GM18526 (cell line): ENCODE measurements around the gene SRC.

Experiments used
- POLR2A ChIP-seq: IDR thresholded peaks from 3 replicates; pipeline ENCODE4 v1.6.1; 2011; ENCODE audit not compliant: insufficient read length; ENCODE audit errors: extremely low read depth

SRC gene

DNA sequence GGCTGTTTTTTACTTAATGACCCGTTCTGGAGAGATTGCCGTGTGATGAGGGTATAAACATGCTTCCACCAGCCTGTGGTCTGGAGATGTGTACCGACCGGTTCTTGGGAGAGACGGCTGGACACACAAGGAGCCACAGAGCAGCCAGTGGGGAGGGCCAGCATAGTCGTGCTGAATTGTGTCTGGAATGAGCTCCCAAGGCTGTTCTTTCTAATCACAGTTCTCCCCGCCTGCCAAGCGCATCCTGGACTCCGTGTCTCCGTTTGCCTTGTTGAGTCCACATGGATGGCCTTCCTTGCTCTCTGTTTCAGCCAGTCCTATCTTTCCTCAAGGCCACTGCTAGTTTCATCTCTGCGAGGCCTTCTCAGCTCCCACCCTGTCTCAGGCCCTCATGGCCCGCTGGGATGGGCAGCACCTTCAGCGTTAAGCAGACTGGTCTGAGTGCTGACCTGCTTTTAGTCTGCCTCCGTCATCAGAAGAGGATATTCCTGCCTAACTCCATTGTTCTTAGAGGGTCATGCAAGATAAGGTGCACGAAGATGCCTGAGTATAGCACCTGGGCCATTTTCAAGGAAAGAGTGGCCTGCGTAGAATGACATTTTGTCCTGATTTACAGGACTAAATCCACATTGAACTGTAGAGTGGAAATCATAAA, 35.9 kb upstream of the SRC start:
- TF ChIP-seq POLR2A, result no peak

DNA sequence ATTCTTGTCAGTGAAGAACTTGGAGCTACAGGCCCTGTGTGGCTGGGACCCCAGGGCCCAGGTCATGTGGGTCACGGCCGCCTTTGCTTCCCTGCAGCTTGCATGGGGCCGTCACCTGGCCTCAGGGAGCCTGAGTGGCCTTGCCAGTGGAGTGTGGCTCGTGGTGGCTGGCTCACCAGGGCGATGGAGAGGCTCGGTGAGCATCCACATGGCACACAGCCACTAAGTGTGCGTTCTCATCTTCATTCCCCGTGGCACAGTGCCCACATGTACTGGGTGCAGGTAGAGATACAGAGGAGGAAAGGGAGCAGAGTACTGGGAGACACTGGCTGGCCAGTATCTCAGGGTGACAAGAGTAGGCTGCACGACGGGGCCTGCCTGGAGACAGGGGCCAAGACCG, 35.0 kb upstream of the SRC start:
- no peak for TF ChIP-seq POLR2A

DNA sequence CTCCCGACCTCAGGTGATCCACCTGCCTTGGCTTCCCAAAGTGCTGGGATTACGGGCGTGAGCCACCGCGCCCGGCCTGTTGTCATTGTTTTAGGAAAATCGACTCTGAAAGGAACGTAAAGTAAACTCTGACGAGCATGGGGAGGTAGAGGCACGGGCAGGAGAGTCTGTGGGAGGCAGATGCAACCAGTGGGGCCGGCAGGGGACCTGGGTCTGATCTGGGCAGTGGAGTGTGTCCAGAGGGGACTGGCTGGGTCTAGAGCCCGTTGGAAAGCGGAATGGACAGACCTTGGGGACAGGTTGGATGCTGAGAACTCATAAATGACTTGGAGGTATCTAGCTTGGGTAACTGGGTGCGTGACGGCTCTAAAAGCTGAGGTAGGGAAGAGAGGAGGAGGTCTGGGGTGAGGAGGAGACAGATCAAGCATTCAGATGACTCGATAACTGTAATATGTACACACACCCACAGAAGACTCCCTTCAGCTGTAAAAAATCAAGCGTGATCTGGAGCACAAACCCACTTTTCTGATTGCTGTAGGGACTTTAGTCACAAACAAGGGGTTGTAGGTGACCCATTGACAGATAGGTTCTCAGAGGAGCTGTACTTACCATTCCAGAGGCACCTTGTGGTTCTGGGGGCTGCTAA, 34.1 kb upstream of the SRC start:
- no peak for TF ChIP-seq POLR2A

DNA sequence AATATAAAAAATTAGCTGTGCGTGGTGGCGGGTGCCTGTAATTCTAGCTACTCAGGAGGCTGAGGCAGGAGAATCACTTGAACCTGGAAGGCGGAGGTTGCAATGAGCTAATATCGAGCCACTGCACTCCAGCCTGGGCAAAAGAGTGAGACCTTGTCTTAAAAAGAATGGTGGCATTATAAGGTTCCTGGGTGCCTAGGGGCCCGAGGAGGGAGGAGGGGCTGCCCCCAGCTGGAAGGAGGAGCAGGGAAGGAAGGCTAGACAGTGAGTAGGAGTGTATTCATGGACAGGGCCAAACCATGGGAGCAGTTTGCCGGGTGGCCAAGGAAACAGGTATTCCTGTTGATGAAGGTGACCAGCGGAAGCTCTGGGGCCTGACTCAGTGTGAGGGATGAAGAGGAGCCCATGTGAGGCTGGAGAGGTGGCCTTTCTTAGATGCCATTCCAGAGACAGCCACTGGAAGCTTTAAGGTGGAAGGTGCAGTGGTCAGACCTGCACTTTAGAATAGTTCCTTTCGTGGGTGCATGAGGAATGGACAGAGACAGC, 32.3 kb upstream of the SRC start:
- TF ChIP-seq POLR2A, result no peak

DNA sequence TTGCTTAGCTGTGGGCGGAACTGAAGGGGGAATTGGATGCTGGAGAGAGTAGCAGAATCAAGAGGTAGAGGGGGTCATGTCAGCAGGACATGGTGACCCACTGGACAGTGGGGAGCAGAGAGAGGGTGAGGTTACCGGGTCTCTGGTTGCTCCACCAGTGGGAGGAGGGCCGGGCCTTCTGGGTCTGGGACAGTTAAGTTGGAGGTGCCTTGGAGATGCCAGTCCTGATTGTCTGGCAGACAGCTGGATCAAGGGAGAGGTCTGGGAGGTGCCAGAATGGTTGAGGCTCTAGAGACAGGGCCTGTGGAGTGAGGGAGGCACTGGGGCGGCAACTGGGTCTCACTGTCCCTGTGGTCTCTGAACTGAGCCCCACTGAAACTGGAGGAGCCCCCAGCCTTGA, 31.8 kb upstream of the SRC start:
- TF ChIP-seq POLR2A, result no peak

DNA sequence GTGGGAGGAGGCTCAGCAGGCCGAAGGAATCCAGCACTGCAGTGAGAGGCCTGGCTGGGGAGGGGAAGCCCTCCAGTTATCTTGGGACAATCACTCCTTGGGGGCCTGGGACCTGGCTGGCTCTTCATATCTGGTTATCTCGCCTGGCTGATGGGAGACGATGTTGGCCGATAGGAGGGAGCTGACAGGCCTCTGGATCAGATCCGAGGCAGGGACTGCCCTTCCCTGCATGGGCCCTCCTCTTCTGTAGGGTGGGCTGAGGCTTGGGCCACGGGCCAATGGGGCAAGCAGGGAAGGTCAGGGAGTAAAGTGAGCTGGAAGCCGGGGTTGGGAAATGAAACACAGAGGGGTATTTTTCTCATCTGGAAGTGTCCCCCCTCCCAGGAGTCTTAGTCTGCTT, 31.3 kb upstream of the SRC start:
- TF ChIP-seq POLR2A, result no peak

DNA sequence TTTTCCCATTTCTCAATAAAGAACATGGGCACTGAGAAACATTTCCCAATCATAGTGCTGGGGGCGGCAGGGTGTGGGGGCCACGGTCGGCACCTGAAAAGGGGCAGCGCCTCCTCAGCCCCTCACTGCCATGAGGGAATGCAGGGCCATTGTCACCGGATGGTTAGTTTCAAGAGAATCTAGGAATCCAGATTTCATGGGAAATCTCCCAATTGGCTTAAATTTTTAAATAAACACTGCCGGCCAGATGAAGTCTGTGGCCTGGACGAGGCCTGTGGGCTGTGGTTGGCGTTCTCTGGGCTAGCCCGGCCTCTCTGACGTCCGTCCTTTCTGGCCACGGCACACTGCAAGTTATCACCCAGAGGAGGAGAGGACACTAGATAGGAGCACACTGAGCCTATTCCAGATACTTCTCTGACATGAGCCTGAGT, 30.9 kb upstream of the SRC start:
- no peak for TF ChIP-seq POLR2A

DNA sequence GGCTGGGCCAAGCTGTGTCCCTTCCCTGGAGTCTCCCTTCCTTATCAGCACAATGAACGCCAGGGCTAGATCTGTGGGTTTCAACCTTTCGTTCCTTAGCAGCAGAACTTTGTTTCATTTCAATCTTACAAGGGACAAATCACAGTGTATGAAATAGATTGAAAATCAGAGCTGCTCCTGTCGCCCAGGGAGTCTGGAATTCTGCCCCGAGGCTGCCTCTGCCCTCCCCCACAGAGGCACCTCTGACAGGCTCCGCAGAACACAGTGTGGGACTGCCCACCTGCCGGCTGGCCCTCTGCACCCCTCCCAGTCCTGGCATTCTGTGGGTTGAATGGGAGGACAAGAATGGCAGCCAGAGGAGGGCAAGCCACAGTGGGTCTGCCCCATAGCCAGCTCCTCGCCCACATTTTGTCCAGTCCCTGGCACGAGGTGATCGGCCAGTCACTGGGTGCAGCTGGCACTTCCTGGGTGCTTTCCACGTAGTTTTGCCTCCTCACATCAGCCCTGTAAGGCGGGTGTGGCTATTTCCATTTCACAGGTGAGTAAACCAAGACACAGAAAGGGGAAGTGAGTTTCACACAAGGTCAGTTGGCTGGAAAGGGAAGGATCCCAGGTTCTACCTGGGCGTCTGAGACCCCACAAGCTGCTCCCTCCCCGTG, 30.4 kb upstream of the SRC start:
- peak; percentile 26 for TF ChIP-seq POLR2A

DNA sequence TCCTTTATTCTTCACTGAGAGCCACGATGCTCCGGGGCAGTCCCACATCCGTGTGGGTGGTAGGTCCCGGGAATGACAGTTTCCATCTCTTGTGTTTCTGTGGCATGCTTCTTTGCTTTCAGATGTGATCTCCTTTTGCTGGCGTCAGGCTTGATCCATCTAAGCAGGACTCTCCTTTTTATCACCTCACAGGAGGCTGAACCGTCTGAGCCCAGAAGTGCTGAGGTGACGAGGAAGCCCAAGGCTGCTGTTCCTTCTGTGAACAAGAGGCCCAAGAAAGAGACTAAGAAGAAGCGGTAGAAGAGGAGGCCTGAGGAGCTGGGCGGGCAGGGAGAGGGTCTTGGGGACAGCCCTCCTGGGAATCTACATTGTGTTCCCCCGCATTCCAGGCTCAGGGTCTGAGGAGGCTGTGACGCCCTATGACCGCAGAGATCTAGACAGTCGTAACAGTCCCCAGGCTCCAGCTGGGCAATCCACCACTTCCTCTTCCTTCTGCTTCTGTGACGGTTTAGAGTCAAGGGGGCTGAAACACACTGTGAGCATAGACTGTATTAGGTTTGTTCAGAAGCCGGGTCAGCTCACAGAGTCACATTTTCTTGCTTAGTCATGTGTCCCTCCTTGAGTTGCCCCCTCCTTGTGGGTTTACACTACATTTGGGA, 29.7 kb upstream of the SRC start:
- TF ChIP-seq POLR2A, result no peak

DNA sequence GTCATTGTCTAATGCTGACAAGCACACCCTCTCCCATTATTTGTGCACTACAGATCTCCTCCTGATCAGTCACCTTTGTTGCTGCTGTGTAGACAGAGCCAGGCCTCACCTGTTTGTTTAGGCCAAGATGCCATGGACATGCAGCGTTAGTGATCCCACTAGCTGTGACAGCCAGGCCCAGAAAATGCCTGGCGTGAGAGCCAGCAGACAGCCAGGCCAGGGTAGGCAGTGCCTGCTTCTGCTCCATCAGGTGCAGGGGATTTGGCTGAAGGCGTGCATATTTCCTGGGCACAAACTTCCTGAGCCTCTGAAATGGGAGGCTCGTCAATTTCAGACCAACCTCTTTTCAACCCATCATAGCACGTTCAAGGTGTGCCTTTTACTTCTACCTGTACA, 29.2 kb upstream of the SRC start:
- no peak for TF ChIP-seq POLR2A

DNA sequence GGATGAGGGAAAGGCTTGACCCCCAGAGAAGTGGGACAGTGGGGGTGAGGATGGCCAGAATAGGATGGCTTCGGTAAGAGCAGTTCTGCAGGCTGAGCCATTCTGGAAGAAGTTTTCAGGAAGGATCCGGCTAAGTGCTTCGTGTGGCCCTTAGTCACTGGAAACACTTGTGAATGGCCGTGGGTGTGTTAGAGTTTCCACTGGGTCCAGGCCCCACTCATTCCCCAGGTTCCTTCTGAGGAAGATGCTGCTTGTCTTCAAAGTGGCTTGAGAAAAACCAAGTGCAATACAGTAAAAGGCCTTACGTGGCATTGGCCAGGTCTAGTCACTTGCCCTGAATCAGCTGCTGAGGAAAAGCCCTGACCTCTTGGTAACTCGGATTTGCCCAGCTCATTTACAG, 28.6 kb upstream of the SRC start:
- no peak for TF ChIP-seq POLR2A

DNA sequence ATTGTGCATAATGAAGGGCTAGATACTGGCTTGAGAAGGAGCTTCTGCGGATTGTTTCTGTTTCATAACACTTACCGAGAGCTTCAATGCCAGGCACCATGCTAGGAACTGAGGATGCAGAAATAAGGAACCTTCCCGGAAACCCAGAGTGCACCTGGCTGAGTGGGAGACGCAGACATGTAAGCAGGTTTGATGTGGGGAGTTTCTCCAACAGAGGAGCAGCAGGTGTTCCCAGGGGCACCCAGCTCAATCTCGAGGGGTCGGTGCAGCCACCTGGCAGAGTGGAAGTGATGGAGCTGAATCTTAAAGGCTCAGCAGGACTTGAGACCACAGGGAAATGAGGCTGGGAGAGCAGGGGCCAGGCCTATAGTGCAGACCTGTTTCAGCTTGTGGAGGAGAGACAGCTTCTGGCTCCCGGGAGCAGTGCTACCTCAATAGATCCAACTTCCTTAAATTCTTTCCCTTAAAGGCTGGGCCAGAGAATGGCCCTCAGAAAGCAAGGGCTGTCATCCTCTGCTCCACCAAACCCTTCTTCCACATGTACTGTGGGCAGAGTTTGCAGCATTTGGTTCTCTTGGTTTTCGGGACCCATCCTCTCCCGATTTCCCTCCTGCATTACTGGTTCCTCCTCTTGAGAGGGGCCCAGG, 27.8 kb upstream of the SRC start:
- TF ChIP-seq POLR2A, result no peak

DNA sequence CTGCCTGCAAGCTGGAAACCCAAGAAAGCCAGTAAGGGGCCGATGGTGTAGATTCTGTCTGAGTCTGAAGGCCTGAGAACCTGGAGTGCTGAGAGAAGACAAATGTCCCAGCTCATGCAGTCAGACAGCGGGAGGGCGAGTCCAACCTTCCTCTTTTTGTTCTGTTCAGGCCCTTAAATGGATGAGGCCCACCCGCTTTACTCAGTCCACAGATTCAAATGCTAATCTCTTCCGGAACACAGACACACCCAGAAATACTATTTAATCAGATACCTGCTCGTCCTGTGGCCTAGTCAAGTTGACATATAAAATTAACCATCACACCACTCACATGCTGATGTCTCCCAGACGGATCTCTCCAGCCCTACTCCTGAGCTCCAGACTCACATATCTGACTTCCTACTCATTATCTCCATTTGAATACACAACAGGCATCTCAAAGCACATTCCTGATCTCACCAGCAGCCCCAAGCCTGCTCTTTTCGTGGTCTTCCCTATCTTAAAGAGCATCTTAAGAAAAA, 26.7 kb upstream of the SRC start:
- no peak for TF ChIP-seq POLR2A

DNA sequence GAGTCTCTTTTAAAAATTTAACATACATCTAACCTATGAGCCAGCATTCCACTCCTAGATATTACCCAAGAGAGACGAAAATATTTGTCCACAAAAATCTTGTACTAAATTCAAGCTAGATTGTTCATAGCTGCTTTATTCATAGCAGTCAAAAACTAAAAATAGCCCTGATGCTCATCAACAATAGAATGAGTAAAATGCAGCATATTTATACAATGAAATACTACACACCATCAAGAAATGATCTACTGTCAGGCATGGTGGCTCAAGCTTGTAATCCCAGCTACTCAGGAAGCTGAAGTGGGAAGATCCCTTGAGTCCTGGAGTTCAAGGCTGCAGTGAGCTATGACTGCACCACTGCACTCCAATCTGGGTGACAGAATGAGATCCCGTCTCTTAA, 22.0 kb upstream of the SRC start:
- no peak for TF ChIP-seq POLR2A

DNA sequence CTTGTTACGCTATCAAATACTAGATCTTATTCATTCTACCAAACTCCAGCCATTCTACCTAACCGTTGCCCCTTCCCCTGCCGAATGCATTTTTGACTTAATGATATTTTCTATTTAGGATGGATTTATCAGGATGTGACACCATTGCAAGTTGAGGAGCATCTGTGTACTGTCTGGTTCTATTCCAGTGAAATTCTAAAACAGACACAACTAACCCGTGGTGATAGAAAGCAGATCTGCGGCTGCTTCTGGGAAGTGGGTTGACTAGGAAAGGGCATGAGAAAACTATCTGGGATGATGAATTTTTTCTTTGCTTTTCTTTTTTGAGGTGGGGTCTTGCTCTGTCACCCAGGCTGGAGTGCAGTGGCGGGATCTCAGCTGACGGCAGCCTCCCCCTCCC, 20.7 kb upstream of the SRC start:
- no peak for TF ChIP-seq POLR2A
